Right kidney (tissue), 1 donor: ENCODE measurements around the gene CD226.

Experiments used
- DNase-seq: peaks from one replicate; pipeline ENCODE4 v3.0.0-alpha.2; 2016

CD226 gene

DNA sequence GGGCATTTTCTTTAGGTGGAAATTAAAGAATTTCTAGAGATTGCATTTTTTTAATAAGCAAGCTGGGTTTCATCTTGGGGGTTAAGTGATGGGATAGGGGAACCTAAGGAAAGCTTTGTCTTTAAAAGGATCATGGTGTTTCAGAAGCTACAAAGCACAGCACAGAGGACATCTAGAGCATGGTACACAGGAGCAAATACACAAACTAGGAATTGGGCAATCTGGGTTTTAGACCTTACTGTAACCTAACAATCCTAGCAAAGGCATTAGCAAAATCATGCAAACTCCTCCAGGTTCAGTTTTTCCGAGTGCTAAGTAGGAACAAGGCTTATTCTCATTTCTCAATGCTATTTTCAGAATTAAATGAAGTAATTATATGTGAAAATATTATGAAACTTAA lies 134.1 kb downstream of the CD226 start:
- no peak for DNase-seq

DNA sequence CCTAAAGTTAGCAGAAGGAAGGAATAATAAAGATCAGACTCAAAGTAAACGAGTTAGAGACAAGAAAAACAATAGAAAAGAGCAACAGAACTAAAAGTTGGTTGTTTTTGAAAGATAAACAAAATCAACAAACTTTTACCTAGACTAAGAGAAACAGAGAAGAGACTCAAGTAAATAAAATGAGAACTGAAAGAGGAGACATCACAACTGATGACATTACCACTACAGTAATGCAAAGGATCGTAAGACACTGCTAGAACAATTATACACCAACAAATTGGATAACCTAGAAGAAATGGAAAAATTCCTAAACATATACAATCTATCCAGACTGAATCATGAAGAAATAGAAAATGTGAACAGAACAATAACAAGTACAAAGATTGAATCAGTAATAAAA lies 139.3 kb downstream of the CD226 start:
- no peak for DNase-seq

DNA sequence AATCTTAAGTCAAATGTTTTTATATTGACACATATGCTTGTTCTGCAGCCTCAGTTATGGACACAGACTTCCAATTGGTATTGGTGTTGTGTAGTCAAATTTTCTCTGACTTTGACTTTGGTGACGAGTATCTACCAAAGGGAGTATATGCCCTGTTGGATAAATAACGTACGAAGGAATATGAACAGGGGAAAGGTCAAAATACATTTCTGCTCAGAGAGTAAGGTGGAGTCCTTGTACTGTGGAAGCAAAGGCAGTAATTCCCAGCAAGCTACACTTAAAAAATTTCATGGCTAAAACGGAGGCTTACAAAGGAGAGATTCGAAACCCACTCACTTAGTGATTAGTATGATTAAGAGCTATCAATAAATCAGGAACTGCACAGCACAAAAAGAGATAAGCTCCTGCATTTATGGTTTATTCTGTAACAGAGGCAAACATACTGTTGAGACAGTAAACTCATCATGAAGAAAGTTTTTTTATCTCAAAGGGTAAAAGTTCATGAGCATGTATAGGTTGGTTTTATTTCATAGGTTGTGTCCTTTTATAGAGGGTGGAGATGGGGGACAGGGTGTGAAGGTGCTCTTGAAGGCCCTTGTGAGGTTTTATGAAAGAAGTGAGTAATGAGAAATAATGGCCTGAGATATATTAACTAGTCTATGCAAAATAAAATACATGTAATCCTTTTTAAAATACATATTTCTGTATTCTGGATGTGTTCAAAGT lies 142.7 kb downstream of the CD226 start:
- no peak for DNase-seq
